ENCODE results near the gene SLC25A3.
"Not testable (repeated sequence)": the region's sequence is repeated elsewhere in the genome, so short reads cannot be mapped to it uniquely, and the experiment has no call there.

The SLC25A3 gene

DNA sequence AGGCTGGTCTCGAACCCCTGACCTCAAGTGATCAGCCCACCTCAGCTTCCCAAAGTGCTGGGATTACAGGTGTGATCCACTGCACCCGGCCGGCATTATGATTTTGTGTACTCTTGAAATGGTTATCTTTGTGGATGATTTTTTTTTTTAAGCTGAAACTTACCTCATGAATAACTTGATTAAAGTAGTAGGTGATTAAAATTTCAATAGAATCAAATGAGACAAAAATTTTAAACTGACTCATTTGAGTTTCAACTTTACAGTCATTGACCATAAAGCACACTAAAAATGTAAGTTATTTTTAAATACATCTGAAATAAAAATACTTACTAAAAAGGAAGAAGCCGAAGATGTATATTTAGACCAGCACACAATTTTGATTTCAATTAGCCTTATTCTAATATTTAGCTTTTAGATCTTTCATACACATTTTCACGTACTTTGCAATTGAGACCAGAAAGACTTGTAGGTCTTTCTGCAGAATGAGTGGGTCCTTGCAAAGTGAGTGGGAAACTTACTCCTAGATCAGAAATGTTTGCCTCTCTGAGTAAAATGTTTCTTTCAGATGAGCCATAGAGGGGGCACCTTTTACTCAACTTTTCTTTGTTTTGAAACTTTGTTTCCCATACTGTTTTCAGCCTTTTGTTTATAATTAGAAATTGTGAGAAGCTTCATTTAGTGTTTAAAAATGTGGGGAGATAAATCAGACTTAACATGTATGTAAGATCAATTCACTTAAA, 43.9 kb upstream of the SLC25A3 start:
- Histone ChIP-seq H3K4me1 (ENCODE audit: insufficient read depth, low read length, severe bottlenecking) (no peaks in the 10 kb centered on the region), H3K79me2 (ENCODE audit: insufficient read depth, low read length) (no peaks in the 10 kb centered on the region), H3K27ac (ENCODE audit: low read depth, low read length, poor library complexity, severe bottlenecking) (no peak overlapping the region), H2AFZ (ENCODE audit: low read length) (no peak overlapping the region), H3K4me2 (ENCODE audit: low read length) (no peak overlapping the region), H3K9me2 (ENCODE audit: low read depth, low read length) (no peaks in the 10 kb centered on the region), H3K9me3 (ENCODE audit: low read length) (no peaks in the 10 kb centered on the region), H3K27me3 (ENCODE audit: insufficient read depth, low read length) (no peaks in the 10 kb centered on the region), H3K9ac (ENCODE audit: low read length) (no peak overlapping the region), H3K4me3 (ENCODE audit: low read depth, low read length, poor library complexity, severe bottlenecking) (no peak overlapping the region), H3F3A (ENCODE audit: insufficient read depth, low read length) (peaks cover 5% of the 10 kb centered on the region; the same call in 1 of the 2 replicates), H4K20me1 (ENCODE audit: insufficient read depth, low read length) (no peaks in the 10 kb centered on the region; the same call in 1 of the 2 replicates), H3K36me3 (ENCODE audit: insufficient read depth, low read length) (peaks cover 67% of the 10 kb centered on the region)
- TF ChIP-seq CTCF (IDR thresholded peaks at IDR 0.05; ENCODE audit: low read length) (no peak), EZH2 (IDR thresholded peaks at IDR 0.05; ENCODE audit: borderline replicate concordance, low read length) (no peak)

DNA sequence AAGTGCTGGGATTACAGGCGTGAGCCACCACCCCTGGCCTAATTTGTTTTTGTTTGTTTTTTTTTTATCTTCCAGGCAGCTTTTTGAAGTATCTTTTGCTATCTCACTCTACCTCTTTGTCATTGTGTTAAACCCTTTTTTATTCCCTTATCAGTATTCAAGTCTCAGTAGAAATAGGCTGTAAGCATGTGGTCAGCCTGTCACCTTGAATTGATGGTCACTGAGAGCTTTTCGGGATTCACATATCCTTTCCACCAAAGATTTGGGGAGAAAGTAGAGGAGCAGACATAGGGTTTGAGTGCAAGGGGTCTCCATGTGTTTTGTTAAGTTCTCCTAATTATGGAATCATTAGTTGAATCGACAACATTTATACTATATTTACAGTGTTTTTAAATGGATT, 41.7 kb upstream of the SLC25A3 start:
- H3K4me2 ChIP-seq (ENCODE audit: low read length): no peak overlapping the region
- no peaks in the 10 kb centered on the region for H3K9me2 ChIP-seq (ENCODE audit: low read depth, low read length)
- H3K9me3 ChIP-seq (ENCODE audit: low read length): no peaks in the 10 kb centered on the region
- H3K4me3 ChIP-seq (ENCODE audit: low read depth, low read length, poor library complexity, severe bottlenecking): no peak overlapping the region
- H3K27ac ChIP-seq (ENCODE audit: low read depth, low read length, poor library complexity, severe bottlenecking): no peak overlapping the region
- no peaks in the 10 kb centered on the region for H3K27me3 ChIP-seq (ENCODE audit: insufficient read depth, low read length)
- no peak overlapping the region for H2AFZ ChIP-seq (ENCODE audit: low read length)
- peaks cover 5% of the 10 kb centered on the region; the same call in 1 of the 2 replicates for H3F3A ChIP-seq (ENCODE audit: insufficient read depth, low read length)
- no peak overlapping the region for H3K9ac ChIP-seq (ENCODE audit: low read length)
- H4K20me1 ChIP-seq (ENCODE audit: insufficient read depth, low read length): no peaks in the 10 kb centered on the region
- peaks cover 45% of the 10 kb centered on the region for H3K36me3 ChIP-seq (ENCODE audit: insufficient read depth, low read length)
- no peak for TF ChIP-seq EZH2 (IDR thresholded peaks at IDR 0.05; ENCODE audit: borderline replicate concordance, low read length)
- no peak for TF ChIP-seq CTCF (IDR thresholded peaks at IDR 0.05; ENCODE audit: low read length)
- no peaks in the 10 kb centered on the region for H3K79me2 ChIP-seq (ENCODE audit: insufficient read depth, low read length)
- H3K4me1 ChIP-seq (ENCODE audit: insufficient read depth, low read length, severe bottlenecking): no peaks in the 10 kb centered on the region

- H2AFZ ChIP-seq (ENCODE audit: low read length); H3K4me1 ChIP-seq (ENCODE audit: insufficient read depth, low read length, severe bottlenecking); H3K9me2 ChIP-seq (ENCODE audit: low read depth, low read length); H3K9me3 ChIP-seq (ENCODE audit: low read length); H3K4me2 ChIP-seq (ENCODE audit: low read length); H3F3A ChIP-seq (ENCODE audit: insufficient read depth, low read length); H3K9ac ChIP-seq (ENCODE audit: low read length); H3K27me3 ChIP-seq (ENCODE audit: insufficient read depth, low read length); H3K27ac ChIP-seq (ENCODE audit: low read depth, low read length, poor library complexity, severe bottlenecking); H3K79me2 ChIP-seq (ENCODE audit: insufficient read depth, low read length); H3K36me3 ChIP-seq (ENCODE audit: insufficient read depth, low read length); H3K4me3 ChIP-seq (ENCODE audit: low read depth, low read length, poor library complexity, severe bottlenecking); H4K20me1 ChIP-seq (ENCODE audit: insufficient read depth, low read length): not testable (repeated sequence)
These were observed 35.4 kb upstream of the SLC25A3 start for GRCh38 chr12:98558097-98558496.

DNA sequence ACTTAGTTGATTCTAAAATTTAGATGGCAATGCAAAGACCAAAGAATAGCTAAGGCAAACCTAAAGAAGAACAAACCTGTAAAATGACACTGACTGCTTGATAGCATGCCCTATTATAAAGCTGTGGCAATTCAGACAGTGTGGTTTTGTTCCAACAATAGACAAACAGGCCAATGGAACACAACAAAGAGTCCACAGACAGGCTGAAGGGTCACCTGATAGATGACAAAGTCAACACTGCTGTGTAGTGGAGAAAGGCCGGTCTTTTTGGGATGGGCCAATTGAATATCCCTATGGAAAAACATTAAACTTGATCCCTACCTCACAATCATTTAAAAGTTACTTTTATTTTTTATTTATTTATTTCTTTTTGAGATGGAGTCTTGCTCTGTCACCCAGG, 33.8 kb upstream of the SLC25A3 start:
- H3K4me2 ChIP-seq (ENCODE audit: low read length): no peak overlapping the region
- no peak overlapping the region for H2AFZ ChIP-seq (ENCODE audit: low read length)
- H4K20me1 ChIP-seq (ENCODE audit: insufficient read depth, low read length): no peaks in the 10 kb centered on the region
- TF ChIP-seq EZH2 (IDR thresholded peaks at IDR 0.05; ENCODE audit: borderline replicate concordance, low read length) (no peak), CTCF (IDR thresholded peaks at IDR 0.05; ENCODE audit: low read length) (no peak)
- no peak overlapping the region for H3K4me3 ChIP-seq (ENCODE audit: low read depth, low read length, poor library complexity, severe bottlenecking)
- H3K4me1 ChIP-seq (ENCODE audit: insufficient read depth, low read length, severe bottlenecking): no peaks in the 10 kb centered on the region
- no peaks in the 10 kb centered on the region for H3K9me3 ChIP-seq (ENCODE audit: low read length)
- no peaks in the 10 kb centered on the region for H3K9me2 ChIP-seq (ENCODE audit: low read depth, low read length)
- H3K27ac ChIP-seq (ENCODE audit: low read depth, low read length, poor library complexity, severe bottlenecking): no peak overlapping the region
- H3K27me3 ChIP-seq (ENCODE audit: insufficient read depth, low read length): no peaks in the 10 kb centered on the region
- H3K36me3 ChIP-seq (ENCODE audit: insufficient read depth, low read length): no peaks in the 10 kb centered on the region
- H3K9ac ChIP-seq (ENCODE audit: low read length): no peak overlapping the region
- H3F3A ChIP-seq (ENCODE audit: insufficient read depth, low read length): no peaks in the 10 kb centered on the region
- no peaks in the 10 kb centered on the region for H3K79me2 ChIP-seq (ENCODE audit: insufficient read depth, low read length)
